Breast epithelium (tissue), 3 donors: ENCODE results near the gene BET1L.

ENCODE experiments used
- POLR2A ChIP-seq: fragments of 450-650 bp; IDR thresholded peaks from one replicate; pipeline ENCODE4 v1.6.1; 2016; ENCODE audit warnings: antibody characterized with exemption, mild to moderate bottlenecking, moderate library complexity
- POLR2AphosphoS5 ChIP-seq, 3 donors: sonication (generic); formaldehyde crosslinking; IDR thresholded peaks; one replicate each; pipeline ENCODE4 v1.6.1; 2017; ENCODE audit warnings: antibody characterized with exemption in 3 of 3
- TF ChIP-seq, protein P1 (sequence below), 3 donors: fragments of 450-650 bp; IDR thresholded peaks; one replicate each; pipeline ENCODE4 v1.5.1; 2016 to 2017; ENCODE audit warnings: antibody characterized with exemption in 3 of 3, mild to moderate bottlenecking in 3 of 3, moderate library complexity in 3 of 3

DNA sequence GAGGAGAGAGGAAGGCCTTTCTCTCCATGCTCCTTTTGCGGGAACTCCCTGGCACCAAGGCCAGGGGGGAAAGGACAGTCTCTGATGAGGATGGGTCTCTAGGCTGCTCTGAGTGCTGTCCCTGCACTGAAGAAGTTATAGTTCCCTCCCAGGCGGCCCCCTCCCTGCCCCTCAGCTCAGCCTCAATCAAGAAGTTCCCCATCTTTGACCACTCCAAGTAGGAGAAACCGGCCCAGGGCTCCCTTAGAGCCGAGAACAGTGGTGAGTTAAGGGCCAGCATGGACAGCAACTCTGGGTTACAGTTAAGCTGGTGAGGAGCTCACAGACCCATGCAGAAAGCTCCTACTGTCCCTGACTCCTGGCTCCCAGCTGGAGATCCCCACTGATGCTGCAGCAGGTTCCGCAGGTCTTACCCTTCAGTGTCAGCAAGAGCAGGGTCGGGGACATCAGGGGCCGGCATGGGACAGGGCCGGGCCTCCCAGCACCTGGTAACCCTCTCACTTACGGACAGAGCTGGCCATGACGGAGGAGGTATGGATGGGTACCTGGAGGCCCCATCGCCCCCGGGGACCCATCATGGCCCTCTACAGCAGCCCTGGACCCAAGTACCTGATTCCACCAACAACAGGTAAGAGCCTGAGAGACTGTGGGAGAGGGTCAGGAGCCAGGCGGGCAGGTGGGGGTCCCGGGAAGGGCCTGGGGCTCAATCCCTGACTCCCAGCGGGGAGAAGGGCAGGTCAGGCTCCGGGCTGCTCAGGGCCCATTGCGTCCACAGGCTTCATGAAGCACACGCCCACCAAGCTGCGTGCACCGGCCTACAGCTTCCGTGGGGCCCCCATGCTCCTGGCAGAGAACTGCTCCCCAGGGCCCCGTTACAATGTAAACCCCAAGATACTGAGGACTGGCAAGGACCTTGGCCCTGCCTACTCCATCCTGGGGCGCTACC, 10.1 kb downstream of the BET1L start:
- TF ChIP-seq, protein P1, sequence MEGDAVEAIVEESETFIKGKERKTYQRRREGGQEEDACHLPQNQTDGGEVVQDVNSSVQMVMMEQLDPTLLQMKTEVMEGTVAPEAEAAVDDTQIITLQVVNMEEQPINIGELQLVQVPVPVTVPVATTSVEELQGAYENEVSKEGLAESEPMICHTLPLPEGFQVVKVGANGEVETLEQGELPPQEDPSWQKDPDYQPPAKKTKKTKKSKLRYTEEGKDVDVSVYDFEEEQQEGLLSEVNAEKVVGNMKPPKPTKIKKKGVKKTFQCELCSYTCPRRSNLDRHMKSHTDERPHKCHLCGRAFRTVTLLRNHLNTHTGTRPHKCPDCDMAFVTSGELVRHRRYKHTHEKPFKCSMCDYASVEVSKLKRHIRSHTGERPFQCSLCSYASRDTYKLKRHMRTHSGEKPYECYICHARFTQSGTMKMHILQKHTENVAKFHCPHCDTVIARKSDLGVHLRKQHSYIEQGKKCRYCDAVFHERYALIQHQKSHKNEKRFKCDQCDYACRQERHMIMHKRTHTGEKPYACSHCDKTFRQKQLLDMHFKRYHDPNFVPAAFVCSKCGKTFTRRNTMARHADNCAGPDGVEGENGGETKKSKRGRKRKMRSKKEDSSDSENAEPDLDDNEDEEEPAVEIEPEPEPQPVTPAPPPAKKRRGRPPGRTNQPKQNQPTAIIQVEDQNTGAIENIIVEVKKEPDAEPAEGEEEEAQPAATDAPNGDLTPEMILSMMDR (IDR thresholded peaks at IDR 0.05) = no peak
- no peak for TF ChIP-seq POLR2A
- no peak for TF ChIP-seq POLR2AphosphoS5 (IDR thresholded peaks at IDR 0.05)
